Activated naive CD4-positive, alpha-beta T cell treated with anti-CD3 and anti-CD28 coated beads, Interleukin-2, amount 50 U/mL, for 24 hours (primary cell): Measurements from ENCODE around the gene UBE2V1.

Experiments used
- H3K27ac Mint-ChIP-seq: one replicate; pipeline ENCODE4 v1.8.0; 2021; ENCODE audit warnings: mild to moderate bottlenecking, mixed read lengths
- H3K27me3 Mint-ChIP-seq: one replicate; pipeline ENCODE4 v1.8.0; 2021; ENCODE audit warnings: mixed read lengths
- H3K36me3 Mint-ChIP-seq: one replicate; pipeline ENCODE4 v1.8.0; 2021; ENCODE audit warnings: mixed read lengths
- H3K4me1 Mint-ChIP-seq: one replicate; pipeline ENCODE4 v1.8.0; 2021; ENCODE audit warnings: mixed read lengths
- H3K4me3 Mint-ChIP-seq: one replicate; pipeline ENCODE4 v1.8.0; 2021; ENCODE audit warnings: mild to moderate bottlenecking, mixed read lengths
- H3K9me3 Mint-ChIP-seq: one replicate; pipeline ENCODE4 v1.8.0; 2021; ENCODE audit warnings: mixed read lengths

Gene UBE2V1

DNA sequence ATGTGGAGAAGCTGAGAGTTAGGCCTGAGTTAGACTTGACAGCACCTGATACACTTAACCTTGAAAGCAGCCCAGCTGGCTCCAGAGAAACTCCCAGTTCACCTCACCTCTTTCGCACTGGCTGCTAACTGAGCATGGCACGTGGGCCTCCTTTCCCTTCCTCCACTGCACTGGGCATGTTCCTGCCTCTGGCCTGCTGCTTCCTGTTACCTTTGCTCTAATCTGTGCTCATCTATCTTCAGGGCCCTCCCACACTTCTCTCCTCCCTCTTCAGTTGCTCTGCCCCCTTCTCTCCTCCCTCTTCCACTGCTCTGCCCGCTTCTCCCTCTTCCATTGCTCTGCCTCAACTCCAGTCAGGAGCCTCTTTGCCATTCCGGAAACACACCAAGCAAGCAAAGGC lies 13.7 kb upstream of the UBE2V1 start:
- H3K4me1 Mint-ChIP-seq, result no peaks in the 10 kb centered on the region
- H3K27ac Mint-ChIP-seq, result no peak overlapping the region
- H3K9me3 Mint-ChIP-seq, result no peaks in the 10 kb centered on the region
- peaks cover 9% of the 10 kb centered on the region for H3K36me3 Mint-ChIP-seq
- H3K27me3 Mint-ChIP-seq, result no peaks in the 10 kb centered on the region
- no peak overlapping the region for H3K4me3 Mint-ChIP-seq

- H3K4me1 Mint-ChIP-seq, result peaks cover 5% of the 10 kb centered on the region
- H3K27ac Mint-ChIP-seq, result no peak overlapping the region
- H3K36me3 Mint-ChIP-seq, result peaks cover 9% of the 10 kb centered on the region
- no peak overlapping the region for H3K4me3 Mint-ChIP-seq
- H3K27me3 Mint-ChIP-seq, result no peaks in the 10 kb centered on the region
- H3K9me3 Mint-ChIP-seq, result no peaks in the 10 kb centered on the region
These were observed 12.3 kb upstream of the UBE2V1 start for GRCh38 chr20:50125279-50125678.

GRCh38 chr20:50124496-50124895 lies 11.5 kb upstream of the UBE2V1 start:
- Mint-ChIP-seq H3K36me3 (peaks cover 5% of the 10 kb centered on the region), H3K27me3 (no peaks in the 10 kb centered on the region), H3K4me1 (peaks cover 5% of the 10 kb centered on the region), H3K27ac (no peak overlapping the region), H3K4me3 (no peak overlapping the region), H3K9me3 (no peaks in the 10 kb centered on the region)

DNA sequence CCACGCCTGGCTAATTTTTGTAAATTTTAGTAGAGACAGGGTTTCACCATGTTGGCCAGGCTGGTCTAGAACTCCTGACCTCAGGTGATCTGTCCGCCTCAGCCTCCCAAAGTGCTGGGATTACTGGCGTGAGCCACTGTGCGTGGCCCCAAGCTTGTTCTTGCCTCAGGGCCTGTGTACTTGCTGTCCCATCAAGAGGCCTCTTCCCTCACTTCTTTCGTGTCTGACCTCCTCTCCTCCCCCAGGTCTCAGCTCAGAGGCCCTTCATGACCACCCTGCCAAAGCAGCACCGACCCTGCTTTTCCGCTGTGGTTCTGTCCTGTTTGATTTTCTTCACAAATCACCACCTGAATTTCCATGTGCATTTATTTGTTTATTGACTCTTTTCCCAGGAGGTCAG lies 10.5 kb upstream of the UBE2V1 start:
- no peaks in the 10 kb centered on the region for H3K9me3 Mint-ChIP-seq
- peak overlapping the region; percentile 56 for H3K27ac Mint-ChIP-seq
- H3K36me3 Mint-ChIP-seq, result peaks cover 5% of the 10 kb centered on the region
- H3K27me3 Mint-ChIP-seq, result no peaks in the 10 kb centered on the region
- H3K4me1 Mint-ChIP-seq, result peaks cover 5% of the 10 kb centered on the region
- no peak overlapping the region for H3K4me3 Mint-ChIP-seq

DNA sequence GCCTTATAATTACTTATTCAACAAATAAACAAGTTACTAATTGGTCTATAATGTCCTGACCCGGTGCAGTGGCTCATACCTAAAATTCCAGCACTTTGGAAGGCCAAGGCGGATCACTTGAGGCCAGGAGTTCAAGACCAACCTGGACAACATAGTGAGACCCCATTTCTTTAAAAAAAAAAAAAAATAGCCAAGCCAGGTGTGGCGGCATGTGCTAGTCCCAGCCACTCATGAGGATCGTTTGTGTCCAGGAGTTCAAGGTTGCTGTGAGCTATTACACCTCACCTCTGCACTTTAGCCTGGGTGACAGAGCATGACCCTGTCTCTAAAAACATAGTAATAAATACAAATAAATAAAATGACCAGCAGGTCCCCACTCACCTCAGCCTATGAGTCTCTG lies 9.8 kb upstream of the UBE2V1 start:
- H3K4me3 Mint-ChIP-seq, result no peak overlapping the region
- peaks cover 5% of the 10 kb centered on the region for H3K4me1 Mint-ChIP-seq
- H3K27ac Mint-ChIP-seq, result peak overlapping the region; percentile 56
- no peaks in the 10 kb centered on the region for H3K27me3 Mint-ChIP-seq
- H3K36me3 Mint-ChIP-seq, result peaks cover 3% of the 10 kb centered on the region
- H3K9me3 Mint-ChIP-seq, result no peaks in the 10 kb centered on the region

GRCh38 chr20:50121858-50122271 lies 8.9 kb upstream of the UBE2V1 start:
- no peaks in the 10 kb centered on the region for H3K27me3 Mint-ChIP-seq
- no peaks in the 10 kb centered on the region for H3K9me3 Mint-ChIP-seq
- peaks cover 3% of the 10 kb centered on the region for H3K36me3 Mint-ChIP-seq
- H3K4me3 Mint-ChIP-seq, result no peak overlapping the region
- H3K4me1 Mint-ChIP-seq, result peaks cover 8% of the 10 kb centered on the region
- peak overlapping the region; percentile 41 for H3K27ac Mint-ChIP-seq

DNA sequence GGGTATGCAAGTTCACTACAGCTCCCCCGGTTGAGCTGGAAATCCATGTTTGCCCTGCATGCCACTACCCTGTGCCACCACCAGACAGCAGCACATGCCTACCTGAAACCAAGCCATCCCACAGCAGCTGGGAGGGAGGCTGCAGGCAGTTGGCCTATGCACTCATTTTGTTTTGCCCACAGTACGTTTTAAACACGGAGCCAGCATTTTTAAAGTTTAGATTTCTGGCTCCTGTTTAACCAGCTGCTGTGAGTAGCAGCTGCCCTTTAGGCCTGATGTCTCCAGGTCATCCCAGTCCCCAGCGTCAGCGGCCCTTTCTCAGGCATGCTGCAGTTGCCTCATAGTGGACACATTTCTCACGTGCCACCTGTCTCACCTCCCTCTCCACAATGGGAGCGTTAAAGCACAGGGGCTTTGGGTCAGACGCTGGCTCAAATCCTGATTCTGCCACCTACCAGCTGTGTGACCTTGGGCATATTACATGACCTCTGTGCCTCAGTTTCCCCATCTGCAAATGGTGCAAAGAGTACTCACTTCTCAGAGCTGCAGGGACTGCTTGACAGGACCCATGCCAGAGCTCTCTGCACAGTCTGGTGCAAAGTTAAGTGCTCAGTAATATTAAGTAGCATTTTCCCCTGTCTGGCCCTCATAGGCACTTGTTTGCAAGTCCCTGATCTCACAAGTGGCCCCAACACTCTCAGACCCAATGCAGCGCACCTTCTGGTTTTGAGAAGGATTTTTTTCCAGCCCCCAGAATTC lies 8.2 kb upstream of the UBE2V1 start:
- peaks cover 3% of the 10 kb centered on the region for H3K36me3 Mint-ChIP-seq
- peaks cover 12% of the 10 kb centered on the region for H3K4me1 Mint-ChIP-seq
- H3K9me3 Mint-ChIP-seq, result no peaks in the 10 kb centered on the region
- H3K27me3 Mint-ChIP-seq, result no peaks in the 10 kb centered on the region
- no peak overlapping the region for H3K4me3 Mint-ChIP-seq
- H3K27ac Mint-ChIP-seq, result no peak overlapping the region

DNA sequence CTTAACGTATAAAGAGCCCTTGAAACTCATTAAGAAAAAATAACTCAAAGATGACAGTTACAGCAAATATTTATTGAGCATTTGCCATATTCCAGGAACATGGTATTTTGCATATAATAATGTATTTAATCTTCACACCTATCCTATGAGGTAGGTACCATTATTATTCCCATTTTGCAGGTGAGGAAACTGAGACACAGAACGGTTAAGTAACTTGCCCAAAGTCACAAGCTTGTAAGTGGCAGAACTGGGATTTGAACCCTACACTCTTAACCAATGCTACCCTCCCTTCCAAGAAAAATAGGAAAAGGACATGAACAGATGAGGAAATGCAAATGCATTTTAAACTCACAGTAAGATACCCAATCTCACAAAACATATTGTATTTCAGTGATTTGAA lies 5.3 kb upstream of the UBE2V1 start:
- Mint-ChIP-seq H3K27ac (no peak overlapping the region), H3K4me1 (peaks cover 37% of the 10 kb centered on the region), H3K27me3 (no peaks in the 10 kb centered on the region), H3K9me3 (no peaks in the 10 kb centered on the region), H3K4me3 (no peak overlapping the region), H3K36me3 (no peaks in the 10 kb centered on the region)

DNA sequence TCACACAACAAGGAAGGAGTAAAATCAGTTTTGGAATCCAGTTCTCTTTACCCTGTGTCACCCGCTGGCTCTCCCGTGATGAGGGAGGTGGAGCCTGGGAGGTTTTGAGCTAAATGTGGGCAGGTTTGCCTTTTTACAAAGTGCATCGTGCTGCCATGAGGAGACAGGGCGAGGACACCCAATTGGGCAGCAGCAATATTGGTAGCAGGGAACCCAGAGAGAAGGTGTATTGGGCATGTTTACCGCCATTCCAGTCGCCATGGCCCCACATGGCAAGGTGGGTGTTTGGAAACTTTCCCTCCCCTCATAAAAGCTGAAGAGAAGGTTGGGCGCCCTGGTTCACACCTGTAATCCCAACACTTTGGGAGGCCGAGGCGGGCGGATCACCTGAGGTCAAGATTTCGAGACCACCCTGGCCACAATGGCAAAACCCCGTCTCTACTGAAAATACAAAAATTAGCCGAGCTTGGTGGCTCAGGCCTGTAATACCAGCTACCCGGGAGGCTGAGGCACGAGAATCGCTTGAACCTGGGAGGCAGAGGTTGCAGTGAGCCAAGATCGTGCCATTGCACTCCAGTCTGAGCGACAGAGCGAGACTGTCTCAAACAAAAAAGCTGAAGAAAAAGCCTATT lies 3.5 kb upstream of the UBE2V1 start:
- Mint-ChIP-seq H3K36me3 (peaks cover 4% of the 10 kb centered on the region), H3K27me3 (no peaks in the 10 kb centered on the region), H3K4me3 (peak overlapping the region; percentile 96), H3K27ac (peak overlapping the region; percentile 96), H3K9me3 (no peaks in the 10 kb centered on the region), H3K4me1 (peaks cover 51% of the 10 kb centered on the region)

DNA sequence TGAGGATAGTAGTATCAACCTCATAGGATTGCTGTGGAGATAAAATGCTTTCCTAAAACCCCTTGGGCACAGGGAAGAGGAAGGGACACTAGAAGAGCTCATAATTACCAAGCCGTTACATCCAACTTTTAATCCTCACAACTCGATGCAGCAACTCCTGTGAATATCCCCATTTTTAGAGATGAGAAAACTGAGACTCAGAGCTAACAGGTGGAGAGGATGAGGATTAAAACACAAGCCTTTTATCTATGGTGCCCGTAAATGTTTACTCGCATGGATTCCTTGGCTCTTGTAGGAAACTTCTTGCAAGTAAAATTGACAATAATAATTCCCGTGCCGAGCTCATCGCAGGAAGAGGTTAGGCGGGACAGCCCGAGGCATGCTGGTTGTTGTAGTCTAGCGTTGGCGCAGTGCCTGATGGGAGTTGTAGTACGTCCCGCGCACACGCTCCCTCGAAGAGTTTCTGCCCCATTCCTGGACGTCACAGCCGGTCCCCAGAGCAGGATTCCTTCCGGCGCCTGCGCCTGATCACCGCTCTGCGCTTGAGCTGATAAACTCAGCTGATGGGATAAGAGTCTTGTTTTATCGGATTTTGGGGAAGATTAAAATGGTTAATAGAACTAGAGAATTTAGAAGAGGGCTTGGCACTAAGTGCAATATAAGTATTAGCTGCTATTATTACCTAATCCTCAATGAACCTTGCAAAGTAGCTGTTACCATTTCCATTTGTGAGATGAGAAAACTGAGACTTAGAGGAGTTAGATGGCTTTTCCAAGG lies 2.8 kb upstream of the UBE2V1 start:
- Mint-ChIP-seq H3K36me3 (peaks cover 4% of the 10 kb centered on the region), H3K27ac (peak overlapping the region; percentile 96), H3K4me1 (peaks cover 53% of the 10 kb centered on the region), H3K27me3 (no peaks in the 10 kb centered on the region), H3K9me3 (no peaks in the 10 kb centered on the region), H3K4me3 (peak overlapping the region; percentile 96)

- H3K27ac Mint-ChIP-seq, result peak overlapping the region; percentile 60
- peaks cover 4% of the 10 kb centered on the region for H3K36me3 Mint-ChIP-seq
- H3K27me3 Mint-ChIP-seq, result no peaks in the 10 kb centered on the region
- peaks cover 60% of the 10 kb centered on the region for H3K4me1 Mint-ChIP-seq
- H3K9me3 Mint-ChIP-seq, result no peaks in the 10 kb centered on the region
- H3K4me3 Mint-ChIP-seq, result peak overlapping the region; percentile 96
These were observed 2.1 kb upstream of the UBE2V1 start for GRCh38 chr20:50115041-50115512.

DNA sequence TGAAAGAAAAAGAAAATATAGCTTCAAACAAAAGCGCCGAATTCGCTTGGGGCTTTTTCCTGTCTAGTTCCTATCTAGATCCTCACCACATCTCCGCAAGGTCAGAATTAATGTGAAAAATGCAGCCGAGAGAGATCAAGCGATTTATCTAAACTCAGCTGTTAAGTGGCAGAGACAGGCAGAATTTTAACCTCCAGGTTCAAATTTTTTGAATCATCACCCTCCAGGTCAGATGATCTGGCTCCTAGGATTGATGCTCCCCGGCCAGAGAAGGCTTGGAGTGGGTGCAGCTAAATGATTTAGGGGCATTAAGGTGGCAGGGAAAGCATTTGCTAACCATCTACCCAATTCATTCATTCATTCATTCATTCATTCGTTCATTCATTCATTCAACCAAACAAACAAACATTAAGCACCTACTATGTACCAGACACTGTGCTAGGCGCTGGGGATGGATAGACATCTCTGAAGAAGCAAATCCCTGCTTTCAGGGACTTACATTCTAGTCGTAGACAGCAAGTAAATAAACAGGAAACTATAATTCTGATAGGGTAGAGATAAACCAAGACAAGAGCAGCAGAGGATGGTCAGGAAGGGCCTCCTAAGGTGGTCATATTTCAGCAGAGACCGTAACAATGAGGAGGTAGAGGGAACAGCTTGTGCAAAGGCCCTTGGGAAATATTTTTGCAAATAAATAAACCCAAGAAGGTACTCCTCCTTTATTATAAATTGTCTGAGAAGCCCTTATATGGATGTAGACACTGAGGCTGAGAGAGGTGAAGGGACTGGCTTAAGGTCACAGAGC lies 672 bp upstream of the UBE2V1 start:
- H3K27ac Mint-ChIP-seq, result peak overlapping the region; percentile 94
- peaks cover 4% of the 10 kb centered on the region for H3K36me3 Mint-ChIP-seq
- H3K27me3 Mint-ChIP-seq, result no peaks in the 10 kb centered on the region
- peaks cover 73% of the 10 kb centered on the region for H3K4me1 Mint-ChIP-seq
- no peaks in the 10 kb centered on the region for H3K9me3 Mint-ChIP-seq
- H3K4me3 Mint-ChIP-seq, result peak overlapping the region; percentile 96

DNA sequence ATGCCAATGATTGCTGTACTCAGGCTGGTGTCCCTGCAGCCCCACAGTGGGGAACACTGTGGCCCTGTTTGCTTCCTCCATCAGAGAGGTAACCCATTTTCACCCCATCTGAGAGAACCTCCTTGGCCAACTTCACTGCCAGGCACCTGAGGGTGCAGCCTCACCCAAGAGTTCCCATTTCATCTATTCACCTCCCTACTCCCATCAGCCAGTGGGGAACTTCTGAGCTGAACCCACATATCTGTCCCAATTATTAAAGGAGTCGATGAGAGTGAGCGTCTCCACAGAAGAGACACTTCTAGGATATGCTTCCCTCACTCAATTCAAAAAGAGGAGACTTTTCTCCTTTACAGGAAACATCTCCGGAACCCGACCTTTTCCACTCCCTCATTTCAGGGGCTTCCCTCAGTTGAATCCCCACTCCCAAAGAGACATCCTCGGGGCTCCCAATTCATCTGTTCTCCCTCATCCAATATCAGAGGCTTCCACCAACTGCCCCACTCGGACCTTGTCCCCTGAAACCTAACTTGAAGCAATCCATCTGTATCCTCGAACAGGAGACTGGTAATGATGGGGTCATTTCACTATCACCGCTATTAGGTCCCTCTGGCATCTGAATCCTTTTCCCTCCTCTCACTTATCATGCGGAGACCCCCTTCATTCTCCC lies 988 bp downstream of the UBE2V1 start:
- Mint-ChIP-seq H3K4me1 (peaks cover 88% of the 10 kb centered on the region), H3K9me3 (no peaks in the 10 kb centered on the region), H3K27me3 (no peaks in the 10 kb centered on the region), H3K27ac (peak overlapping the region; percentile 92), H3K4me3 (peak overlapping the region; percentile 96), H3K36me3 (peaks cover 9% of the 10 kb centered on the region)

DNA sequence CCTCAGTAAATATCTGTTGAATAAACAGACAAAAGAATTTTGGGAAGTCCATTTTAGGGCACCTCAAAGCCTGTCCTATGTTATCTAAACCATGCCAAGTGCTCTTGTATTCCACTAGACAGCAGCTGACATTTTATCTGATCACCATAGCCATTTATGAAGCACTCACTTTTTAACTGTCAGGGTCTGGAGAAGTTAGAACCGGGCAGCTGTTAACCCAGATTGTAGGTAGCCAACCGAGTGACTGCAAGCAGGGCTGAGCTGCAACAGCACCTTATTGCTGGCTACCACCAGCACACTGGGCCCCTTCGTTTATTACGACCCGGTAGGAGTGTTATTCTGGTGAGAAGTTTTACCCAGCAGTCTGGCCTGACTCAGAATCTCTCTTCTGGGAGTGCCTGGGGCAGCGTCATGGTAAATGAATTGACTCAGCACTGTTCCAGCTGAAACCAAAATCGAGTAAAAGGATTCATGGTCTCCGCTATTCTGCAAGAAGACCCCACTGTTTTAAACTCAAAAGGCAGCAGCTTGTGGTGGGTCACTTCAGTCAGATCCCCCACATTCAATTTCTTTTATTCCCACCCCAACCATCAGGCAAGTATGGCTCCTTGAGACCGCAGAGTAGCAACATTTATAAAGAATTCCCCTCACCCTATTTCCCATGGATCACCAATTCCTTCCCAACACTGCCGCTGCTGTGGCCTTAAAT lies 1.7 kb downstream of the UBE2V1 start:
- H3K27ac Mint-ChIP-seq, result peak overlapping the region; percentile 92
- H3K4me1 Mint-ChIP-seq, result peaks cover 90% of the 10 kb centered on the region
- H3K36me3 Mint-ChIP-seq, result peaks cover 11% of the 10 kb centered on the region
- H3K4me3 Mint-ChIP-seq, result peak overlapping the region; percentile 96
- no peaks in the 10 kb centered on the region for H3K27me3 Mint-ChIP-seq
- H3K9me3 Mint-ChIP-seq, result no peaks in the 10 kb centered on the region
